ENCODE data around the gene STOX2.
A peak's percentile ranks its signal among the peaks of the same experiment; 100 is the strongest.

STOX2 gene

GRCh38 chr4:183905081-183905592 lies at the start of gene STOX2:
STOX2 (plus strand) TSS chr4:183905307; CDS start chr4:183906791, 1,484 bp downstream.
- peak; percentile 76 for DNase-seq (ENCODE audit: low spot score)

GRCh38 chr4:183855323-183856190 lies 49.5 kb upstream of the STOX2 start:
- no peak for DNase-seq (ENCODE audit: low spot score)

GRCh38 chr4:183857040-183857439 lies 48.1 kb upstream of the STOX2 start:
- DNase-seq (ENCODE audit: low spot score), result no peak

- no peak for DNase-seq (ENCODE audit: low spot score)
These were observed 47.0 kb upstream of the STOX2 start for GRCh38 chr4:183858011-183858615.

GRCh38 chr4:183860119-183860518 lies 45.0 kb upstream of the STOX2 start:
- no peak for DNase-seq (ENCODE audit: low spot score)

GRCh38 chr4:183860731-183861130 lies 44.4 kb upstream of the STOX2 start:
- DNase-seq (ENCODE audit: low spot score), result no peak

- DNase-seq (ENCODE audit: low spot score), result no peak
These were observed 43.7 kb upstream of the STOX2 start for GRCh38 chr4:183861426-183861825.

- no peak for DNase-seq (ENCODE audit: low spot score)
These were observed 41.8 kb upstream of the STOX2 start for GRCh38 chr4:183863155-183863825.

- DNase-seq (ENCODE audit: low spot score), result no peak
These were observed 37.9 kb upstream of the STOX2 start for GRCh38 chr4:183867247-183867646.

GRCh38 chr4:183870997-183871396 lies 34.1 kb upstream of the STOX2 start:
- DNase-seq (ENCODE audit: low spot score), result no peak

- DNase-seq (ENCODE audit: low spot score), result no peak
These were observed 33.5 kb upstream of the STOX2 start for GRCh38 chr4:183871581-183871980.

- DNase-seq (ENCODE audit: low spot score), result no peak
These were observed 32.6 kb upstream of the STOX2 start for GRCh38 chr4:183872531-183872930.

GRCh38 chr4:183873409-183874185 lies 31.5 kb upstream of the STOX2 start:
- DNase-seq (ENCODE audit: low spot score), result no peak

GRCh38 chr4:183875251-183875825 lies 29.8 kb upstream of the STOX2 start:
- no peak for DNase-seq (ENCODE audit: low spot score)

GRCh38 chr4:183876268-183876934 lies 28.7 kb upstream of the STOX2 start:
- DNase-seq (ENCODE audit: low spot score), result peak; percentile 24

- no peak for DNase-seq (ENCODE audit: low spot score)
These were observed 26.7 kb upstream of the STOX2 start for GRCh38 chr4:183878251-183878970.

- no peak for DNase-seq (ENCODE audit: low spot score)
These were observed 19.8 kb upstream of the STOX2 start for GRCh38 chr4:183885205-183885720.

GRCh38 chr4:183887351-183887750 lies 17.8 kb upstream of the STOX2 start:
- DNase-seq (ENCODE audit: low spot score), result no peak

GRCh38 chr4:183888564-183888963 lies 16.5 kb upstream of the STOX2 start:
- DNase-seq (ENCODE audit: low spot score), result no peak

- DNase-seq (ENCODE audit: low spot score), result no peak
These were observed 15.9 kb upstream of the STOX2 start for GRCh38 chr4:183889190-183889589.

Data from cerebellar cortex (tissue), 1 donor.